Duodenal mucosa (tissue), 2 donors: ENCODE data around the gene ST6GALNAC5.

ENCODE experiments used
- H3K27ac ChIP-seq: one replicate; pipeline ENCODE4 v1.7.0; 2013; ENCODE audit warnings: low read depth, low read length
- H3K27me3 ChIP-seq, 2 donors: one replicate each; pipeline ENCODE4 v1.7.0; 2013; ENCODE audit warnings: low read length in 2 of 2, control low read depth in 1 of 2; ENCODE audit not compliant: insufficient read depth in 2 of 2, control insufficient read depth in 1 of 2
- H3K36me3 ChIP-seq, 2 donors: one replicate each; pipeline ENCODE4 v1.7.0; 2013; ENCODE audit warnings: low read length in 2 of 2, control low read depth in 1 of 2; ENCODE audit not compliant: insufficient read depth in 2 of 2, control insufficient read depth in 1 of 2
- H3K4me1 ChIP-seq, 2 donors: one replicate each; pipeline ENCODE4 v1.7.0; 2013; ENCODE audit warnings: low read length in 2 of 2, control low read depth in 1 of 2; ENCODE audit not compliant: insufficient read depth in 2 of 2, control insufficient read depth in 1 of 2
- H3K4me3 ChIP-seq, 2 donors: one replicate each; pipeline ENCODE4 v1.7.0; 2013; ENCODE audit warnings: low read length in 2 of 2, low read depth in 1 of 2
- H3K9ac ChIP-seq, 2 donors: one replicate each; pipeline ENCODE4 v1.7.0; 2013; ENCODE audit warnings: low read length in 2 of 2, low read depth in 1 of 2
- H3K9me3 ChIP-seq, 2 donors: one replicate each; pipeline ENCODE4 v1.7.0; 2013; ENCODE audit warnings: low read length in 2 of 2, control low read depth in 1 of 2; ENCODE audit not compliant: control insufficient read depth in 1 of 2

The ST6GALNAC5 gene

DNA sequence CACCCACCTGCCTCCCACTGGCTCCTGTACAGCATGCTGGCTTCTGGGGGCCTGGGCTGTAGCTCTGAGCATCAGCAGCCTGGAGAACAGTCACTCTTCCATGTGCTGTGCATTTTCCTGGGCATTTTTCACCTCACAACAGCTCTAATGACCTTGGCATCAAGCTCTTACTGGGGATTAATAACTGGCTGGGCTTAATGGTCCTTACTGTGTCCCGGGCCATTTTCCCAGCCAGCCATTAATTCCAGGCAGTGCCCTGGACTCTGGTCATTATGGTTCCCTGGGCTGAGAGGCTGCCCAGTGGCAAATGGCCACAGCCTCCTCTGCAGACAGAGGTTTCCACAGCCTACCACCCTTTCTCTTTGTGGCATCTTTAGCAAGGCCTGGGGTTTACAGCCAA, 171.8 kb downstream of the ST6GALNAC5 start:
- no peak overlapping the region for H3K9ac ChIP-seq

DNA sequence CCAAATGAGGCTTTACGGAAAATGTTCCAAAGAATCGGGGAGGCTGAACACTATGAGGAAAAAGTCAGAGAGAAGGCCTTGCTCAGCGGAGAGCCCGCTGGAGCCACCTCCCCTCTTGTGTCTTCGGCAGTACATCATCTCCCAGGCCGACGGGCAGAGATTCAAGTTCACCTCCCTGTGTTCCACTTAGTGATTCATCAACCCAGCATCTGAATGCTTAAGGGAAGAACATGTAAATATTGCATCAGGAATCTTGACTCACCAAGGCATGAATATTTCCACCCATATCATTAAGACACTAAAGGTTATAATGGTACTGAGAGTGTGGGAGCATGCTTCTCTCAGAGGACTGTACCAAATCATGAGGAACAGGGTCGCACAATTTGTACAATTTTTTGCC, 172.5 kb downstream of the ST6GALNAC5 start:
- H3K27ac ChIP-seq, result no peak overlapping the region
- H3K9me3 ChIP-seq, result no peaks in the 10 kb centered on the region
- no peaks in the 10 kb centered on the region for H3K4me1 ChIP-seq
- no peaks in the 10 kb centered on the region for H3K27me3 ChIP-seq
- no peak overlapping the region for H3K4me3 ChIP-seq
- no peak overlapping the region for H3K9ac ChIP-seq
- H3K36me3 ChIP-seq, result no peaks in the 10 kb centered on the region

More for the DNA sequence above, 171.8 kb downstream of the ST6GALNAC5 start:
- Histone ChIP-seq H3K4me1 (no peaks in the 10 kb centered on the region), H3K9me3 (no peaks in the 10 kb centered on the region), H3K4me3 (no peak overlapping the region), H3K36me3 (no peaks in the 10 kb centered on the region), H3K27me3 (no peaks in the 10 kb centered on the region), H3K27ac (no peak overlapping the region)

- no peaks in the 10 kb centered on the region for H3K36me3 ChIP-seq
- H3K9ac ChIP-seq, result no peak overlapping the region
- H3K4me3 ChIP-seq, result no peak overlapping the region
- no peaks in the 10 kb centered on the region for H3K27me3 ChIP-seq
- no peak overlapping the region for H3K27ac ChIP-seq
- H3K9me3 ChIP-seq, result no peaks in the 10 kb centered on the region
- H3K4me1 ChIP-seq, result no peaks in the 10 kb centered on the region
Measured at GRCh38 chr1:77040826-77041225, 173.5 kb downstream of the ST6GALNAC5 start.

DNA sequence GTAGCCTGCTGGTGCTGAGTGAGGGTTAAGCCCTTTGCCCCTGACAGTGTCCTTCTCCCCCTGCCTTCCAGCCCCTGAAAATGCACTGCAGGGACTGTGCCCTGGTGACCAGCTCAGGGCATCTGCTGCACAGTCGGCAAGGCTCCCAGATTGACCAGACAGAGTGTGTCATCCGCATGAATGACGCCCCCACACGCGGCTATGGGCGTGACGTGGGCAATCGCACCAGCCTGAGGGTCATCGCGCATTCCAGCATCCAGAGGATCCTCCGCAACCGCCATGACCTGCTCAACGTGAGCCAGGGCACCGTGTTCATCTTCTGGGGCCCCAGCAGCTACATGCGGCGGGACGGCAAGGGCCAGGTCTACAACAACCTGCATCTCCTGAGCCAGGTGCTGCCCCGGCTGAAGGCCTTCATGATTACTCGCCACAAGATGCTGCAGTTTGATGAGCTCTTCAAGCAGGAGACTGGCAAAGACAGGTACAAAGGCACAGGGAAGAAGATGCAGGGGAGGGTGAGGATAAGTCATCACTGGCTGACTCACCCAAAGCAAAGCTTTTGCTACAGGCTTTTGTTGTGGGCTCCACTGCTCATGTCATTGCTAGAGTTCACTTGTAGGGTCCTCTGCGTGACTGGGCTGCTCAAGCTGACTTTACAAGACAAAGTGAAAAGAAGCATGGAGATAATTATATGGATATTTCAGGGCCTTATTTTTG, 177.0 kb downstream of the ST6GALNAC5 start:
- Histone ChIP-seq H3K27ac (no peak overlapping the region), H3K9ac (no peak overlapping the region), H3K4me1 (no peaks in the 10 kb centered on the region), H3K9me3 (no peaks in the 10 kb centered on the region), H3K27me3 (no peaks in the 10 kb centered on the region), H3K4me3 (no peak overlapping the region), H3K36me3 (no peaks in the 10 kb centered on the region)

DNA sequence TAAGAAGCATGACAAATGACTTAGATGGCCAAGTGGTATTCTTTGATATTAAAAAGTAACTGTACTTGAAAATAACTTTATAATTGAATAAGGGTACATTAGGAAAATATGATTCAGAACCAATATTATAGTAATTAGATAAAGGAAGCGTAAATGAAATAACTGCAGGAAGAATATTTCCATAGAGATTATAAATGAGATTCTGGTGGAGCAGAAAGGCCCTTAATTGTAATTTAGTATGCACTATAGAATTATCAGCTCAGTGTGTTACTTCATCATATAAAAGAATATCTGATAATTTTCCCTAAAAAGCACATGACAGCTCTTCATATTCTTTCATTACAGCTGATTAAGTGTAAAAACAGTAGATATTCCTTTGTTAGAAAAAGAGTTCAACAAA, 180.3 kb downstream of the ST6GALNAC5 start:
- Histone ChIP-seq H3K36me3 (no peaks in the 10 kb centered on the region), H3K27me3 (no peaks in the 10 kb centered on the region), H3K4me3 (no peak overlapping the region), H3K27ac (no peak overlapping the region), H3K9me3 (no peaks in the 10 kb centered on the region), H3K4me1 (no peaks in the 10 kb centered on the region), H3K9ac (no peak overlapping the region)

DNA sequence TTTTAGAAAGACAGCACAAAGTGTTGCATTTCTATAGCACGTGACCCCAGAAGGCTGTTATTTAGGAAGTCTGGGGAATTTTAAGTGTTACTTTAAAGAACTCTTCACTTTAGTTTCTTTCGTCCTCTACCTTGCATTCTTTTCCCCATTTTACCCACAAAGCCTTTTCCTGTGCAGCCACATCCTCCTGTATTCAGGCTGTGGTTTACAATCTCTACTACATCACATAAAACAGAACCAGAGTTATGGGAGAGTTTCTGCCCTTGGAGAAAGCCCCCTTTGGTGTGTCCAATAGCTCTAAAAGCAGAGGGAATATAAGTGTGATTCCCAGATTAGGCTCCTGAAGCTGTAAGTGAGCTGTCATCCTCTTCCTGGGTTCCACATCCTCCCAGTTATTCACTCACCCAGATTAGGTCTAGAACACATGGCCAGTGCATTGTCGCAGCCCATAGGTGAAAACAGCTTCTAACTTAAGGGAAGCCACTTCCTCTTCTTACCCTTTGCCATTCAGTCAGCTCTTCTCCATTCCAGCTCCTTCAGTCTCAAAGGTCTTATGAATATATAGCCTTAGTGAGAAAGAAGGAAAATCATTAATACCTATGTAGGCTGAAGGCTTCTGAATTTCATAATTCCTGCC, 180.8 kb downstream of the ST6GALNAC5 start:
- Histone ChIP-seq H3K27ac (no peak overlapping the region), H3K4me3 (no peak overlapping the region), H3K36me3 (no peaks in the 10 kb centered on the region), H3K4me1 (no peaks in the 10 kb centered on the region), H3K9ac (no peak overlapping the region), H3K27me3 (no peaks in the 10 kb centered on the region), H3K9me3 (no peaks in the 10 kb centered on the region)

DNA sequence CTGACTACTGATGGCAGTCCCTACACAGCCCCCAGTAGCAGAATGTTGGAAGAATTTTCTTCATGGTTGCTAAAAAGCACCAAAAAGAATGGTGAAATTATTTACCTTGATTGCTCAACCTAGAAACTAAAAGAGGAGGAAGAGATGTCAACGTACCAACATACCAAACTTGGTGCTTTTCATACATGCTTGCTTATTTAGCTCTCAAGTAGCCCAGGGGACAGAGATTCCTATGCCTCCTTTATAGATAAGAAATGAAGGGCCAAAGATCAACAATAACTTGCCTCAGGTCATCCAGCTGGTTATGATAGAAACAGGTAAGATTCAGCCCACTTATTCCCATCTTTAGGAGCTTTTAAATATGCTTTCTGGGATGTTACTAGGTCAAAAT, 181.3 kb downstream of the ST6GALNAC5 start:
- no peak overlapping the region for H3K4me3 ChIP-seq
- no peaks in the 10 kb centered on the region for H3K9me3 ChIP-seq
- no peaks in the 10 kb centered on the region for H3K4me1 ChIP-seq
- H3K36me3 ChIP-seq, result no peaks in the 10 kb centered on the region
- H3K27me3 ChIP-seq, result no peaks in the 10 kb centered on the region
- H3K9ac ChIP-seq, result no peak overlapping the region
- no peak overlapping the region for H3K27ac ChIP-seq

DNA sequence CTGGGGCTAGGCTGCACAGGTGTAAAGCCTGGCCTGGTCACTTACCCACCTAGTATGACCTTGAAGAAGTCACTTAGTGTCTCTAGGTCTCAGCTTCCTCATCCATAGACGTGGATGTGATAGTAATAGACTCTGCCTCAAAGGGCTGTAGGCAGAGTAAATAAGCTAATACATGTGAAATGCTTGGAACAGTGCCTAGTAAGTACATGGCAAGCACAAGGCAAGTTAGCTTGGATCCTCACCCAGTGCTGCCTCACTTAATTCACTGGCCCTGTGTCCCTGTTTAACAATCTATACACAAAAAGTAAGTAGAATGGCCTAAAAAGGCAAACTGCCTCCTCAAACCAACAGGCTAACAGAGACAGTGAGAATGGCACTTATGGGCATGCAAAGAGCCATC, 184.1 kb downstream of the ST6GALNAC5 start:
- H3K4me3 ChIP-seq, result no peak overlapping the region
- H3K36me3 ChIP-seq, result no peaks in the 10 kb centered on the region
- H3K4me1 ChIP-seq, result no peaks in the 10 kb centered on the region
- H3K27ac ChIP-seq, result no peak overlapping the region
- no peaks in the 10 kb centered on the region for H3K27me3 ChIP-seq
- no peak overlapping the region for H3K9ac ChIP-seq
- H3K9me3 ChIP-seq, result no peaks in the 10 kb centered on the region

DNA sequence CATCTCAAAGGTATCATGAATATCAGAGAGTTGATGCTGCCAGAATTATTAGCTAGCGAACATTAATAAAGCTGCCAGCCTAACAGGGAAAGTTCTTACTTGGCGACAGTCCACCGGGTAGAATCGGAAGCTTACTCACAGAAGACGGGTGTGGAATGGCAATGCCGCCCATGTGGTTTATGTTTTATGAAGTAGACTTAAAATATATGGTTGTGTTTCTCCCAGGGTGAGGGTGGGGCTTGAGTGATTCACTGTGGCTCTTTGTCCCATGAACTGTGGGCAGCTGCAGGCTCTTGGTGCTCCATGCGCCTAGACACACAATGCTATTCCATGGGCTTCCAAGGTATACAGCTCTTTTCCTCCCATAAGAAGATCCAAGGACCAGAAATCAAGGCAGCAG, 189.2 kb downstream of the ST6GALNAC5 start:
- Histone ChIP-seq H3K9ac (no peak overlapping the region), H3K27ac (no peak overlapping the region), H3K27me3 (no peaks in the 10 kb centered on the region), H3K36me3 (no peaks in the 10 kb centered on the region), H3K4me1 (no peaks in the 10 kb centered on the region), H3K9me3 (no peaks in the 10 kb centered on the region), H3K4me3 (no peak overlapping the region)

DNA sequence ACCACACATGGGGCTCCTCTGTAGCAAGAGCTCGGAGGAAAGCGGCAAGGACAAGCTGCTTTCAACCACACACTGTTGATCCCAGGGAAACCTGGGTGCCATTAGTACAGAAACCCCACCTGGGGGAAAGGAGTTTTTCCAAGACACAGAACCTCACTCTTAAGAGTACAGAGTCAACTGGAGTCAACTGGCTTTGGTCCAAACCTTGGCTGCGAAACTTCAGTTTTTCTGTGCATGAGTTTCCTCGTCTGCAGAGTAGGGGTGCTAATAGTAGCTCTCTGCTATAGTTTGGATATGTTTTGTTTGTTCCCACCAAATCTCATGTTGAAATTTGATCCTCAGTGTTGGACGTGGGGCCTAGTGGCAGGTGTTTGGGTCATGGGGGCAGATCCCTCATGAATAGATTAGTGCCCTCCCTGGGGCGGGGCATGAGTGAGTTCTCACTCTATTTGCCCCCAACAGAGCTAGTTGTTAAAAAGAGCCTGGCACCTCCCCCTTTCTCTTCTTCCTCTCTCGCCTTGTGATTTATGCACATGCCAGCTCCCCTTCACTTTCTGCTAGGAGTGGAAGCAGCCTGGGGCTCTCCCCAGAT, 190.8 kb downstream of the ST6GALNAC5 start:
- Histone ChIP-seq H3K36me3 (no peaks in the 10 kb centered on the region), H3K27me3 (no peaks in the 10 kb centered on the region), H3K4me1 (no peaks in the 10 kb centered on the region), H3K9ac (no peak overlapping the region), H3K9me3 (no peaks in the 10 kb centered on the region), H3K27ac (no peak overlapping the region), H3K4me3 (no peak overlapping the region)
